Spinal cord (tissue), 10 donors: ENCODE measurements around the gene TBC1D10B. TPM values are rescaled to one million over a fixed set of nuclear protein-coding genes. Genes with fewer than 3 reads are reported as not detected.

Source experiments
- DNase-seq, 6 donors: peaks; one replicate each; pipeline versions ENCODE4 v3.0.0 to v3.0.0-alpha.2; 2013 to 2015; ENCODE audit warnings: low spot score in 6 of 6, low read depth in 4 of 6
- H3K27ac ChIP-seq: one replicate; pipeline ENCODE4 v1.5.1; 2013; ENCODE audit warnings: low read depth, low read length, control low read depth
- H3K27me3 ChIP-seq: one replicate; pipeline ENCODE4 v1.6.1; 2013; ENCODE audit warnings: low read length; ENCODE audit not compliant: control insufficient read depth, insufficient read depth
- H3K36me3 ChIP-seq: one replicate; pipeline ENCODE4 v1.6.1; 2013; ENCODE audit warnings: low read length; ENCODE audit not compliant: control insufficient read depth, insufficient read depth
- H3K4me1 ChIP-seq: one replicate; pipeline ENCODE4 v1.6.1; 2013; ENCODE audit warnings: low read length; ENCODE audit not compliant: control insufficient read depth, insufficient read depth
- H3K4me3 ChIP-seq: one replicate; pipeline ENCODE4 v1.5.1; 2013; ENCODE audit warnings: low read depth, low read length, control low read depth
- H3K9me3 ChIP-seq: one replicate; pipeline ENCODE4 v1.6.1; 2013; ENCODE audit warnings: low read length; ENCODE audit not compliant: control insufficient read depth, insufficient read depth
- WGBS: methylation state at CpG from one replicate; pipeline ENCODE4 v1.1.5; 2013; ENCODE audit warnings: missing lambda C conversion rate; ENCODE audit not compliant: insufficient coverage; 5-methylcytosine and 5-hydroxymethylcytosine counted together
- polyA plus RNA-seq, 2 donors: library from polyadenylated mRNA; unstranded; fragments of 120-200 nt; gene quantifications; one replicate each; pipeline ENCODE4 v1.2.1, GENCODE V29; 2013; ENCODE audit not compliant: insufficient read length in 2 of 2
- total RNA-seq, 2 donors: library from RNA; depleted of rRNA in 1 of 2; stranded (reverse); fragments of 120-200 nt in 1 of 2; fragments of >200 nt in 1 of 2; gene quantifications; one replicate each; pipeline versions ENCODE4 v1.2.3 to v1.2.4, GENCODE V29; 2013 to 2014
- donor health status: healthy.

Gene TBC1D10B
- total and polyA plus RNA-seq, 4 donors = 26.0 to 74.1 (median 48.7) TPM

GRCh38 chr16:30367349-30368009, 2.8 kb downstream of the TBC1D10B start:
- H3K36me3 ChIP-seq = peaks cover 38% of the 10 kb centered on the region
- H3K4me3 ChIP-seq = peak overlapping the region; percentile 68
- DNase-seq = no peak
- no peaks in the 10 kb centered on the region for H3K9me3 ChIP-seq
- H3K27ac ChIP-seq = no peak overlapping the region
- H3K27me3 ChIP-seq = no peaks in the 10 kb centered on the region
- 95% methylated on average over 7 of the region's 10 CpGs for WGBS
- peaks cover 53% of the 10 kb centered on the region for H3K4me1 ChIP-seq

GRCh38 chr16:30366511-30366910, 3.8 kb downstream of the TBC1D10B start:
- DNase-seq = no peak
- Histone ChIP-seq H3K27me3 (no peaks in the 10 kb centered on the region), H3K4me1 (peaks cover 46% of the 10 kb centered on the region), H3K4me3 (no peak overlapping the region), H3K27ac (no peak overlapping the region), H3K36me3 (peaks cover 46% of the 10 kb centered on the region), H3K9me3 (no peaks in the 10 kb centered on the region)
- 83% methylated on average over 1 of the region's 4 CpGs for WGBS

- no peak overlapping the region for H3K4me3 ChIP-seq
- H3K36me3 ChIP-seq = peaks cover 59% of the 10 kb centered on the region
- WGBS = 82% methylated on average over 5 of the region's 10 CpGs
- H3K27ac ChIP-seq = no peak overlapping the region
- H3K4me1 ChIP-seq = peaks cover 39% of the 10 kb centered on the region
- no peaks in the 10 kb centered on the region for H3K9me3 ChIP-seq
- no peak for DNase-seq
- no peaks in the 10 kb centered on the region for H3K27me3 ChIP-seq
Observed at GRCh38 chr16:30365200-30365599, 5.1 kb downstream of the TBC1D10B start.

GRCh38 chr16:30361180-30361579, 9.1 kb downstream of the TBC1D10B start:
- Histone ChIP-seq H3K36me3 (peaks cover 88% of the 10 kb centered on the region), H3K27ac (no peak overlapping the region), H3K27me3 (no peaks in the 10 kb centered on the region), H3K9me3 (no peaks in the 10 kb centered on the region), H3K4me3 (no peak overlapping the region), H3K4me1 (peaks cover 30% of the 10 kb centered on the region)
- DNase-seq = no peak
- WGBS = 97% methylated on average over 5 of the region's 7 CpGs

GRCh38 chr16:30359871-30360170, 10.5 kb downstream of the TBC1D10B start:
- peaks cover 27% of the 10 kb centered on the region for H3K4me1 ChIP-seq
- WGBS = 80% methylated on average over 6 of the region's 6 CpGs
- no peak for DNase-seq
- no peaks in the 10 kb centered on the region for H3K27me3 ChIP-seq
- no peak overlapping the region for H3K27ac ChIP-seq
- H3K4me3 ChIP-seq = no peak overlapping the region
- H3K9me3 ChIP-seq = no peaks in the 10 kb centered on the region
- peaks cover 81% of the 10 kb centered on the region for H3K36me3 ChIP-seq

- Histone ChIP-seq H3K27me3 (no peaks in the 10 kb centered on the region), H3K4me3 (no peak overlapping the region), H3K36me3 (peaks cover 77% of the 10 kb centered on the region), H3K27ac (no peak overlapping the region), H3K4me1 (peaks cover 31% of the 10 kb centered on the region), H3K9me3 (no peaks in the 10 kb centered on the region)
- WGBS = 87% methylated on average over 27 of the region's 28 CpGs
- DNase-seq = no peak
Observed at GRCh38 chr16:30358990-30359870, 11.1 kb downstream of the TBC1D10B start.

- H3K27ac ChIP-seq = no peak overlapping the region
- 91% methylated on average over 9 of the region's 9 CpGs for WGBS
- H3K27me3 ChIP-seq = no peaks in the 10 kb centered on the region
- no peaks in the 10 kb centered on the region for H3K9me3 ChIP-seq
- H3K4me3 ChIP-seq = no peak overlapping the region
- peaks cover 80% of the 10 kb centered on the region for H3K36me3 ChIP-seq
- no peak for DNase-seq
- peaks cover 37% of the 10 kb centered on the region for H3K4me1 ChIP-seq
Observed at GRCh38 chr16:30358577-30358936, 11.7 kb downstream of the TBC1D10B start.

GRCh38 chr16:30357715-30358576, 12.3 kb downstream of the TBC1D10B start:
- H3K4me3 ChIP-seq = no peak overlapping the region
- H3K36me3 ChIP-seq = peaks cover 81% of the 10 kb centered on the region
- H3K4me1 ChIP-seq = peaks cover 44% of the 10 kb centered on the region
- 90% methylated on average over 28 of the region's 37 CpGs for WGBS
- no peaks in the 10 kb centered on the region for H3K9me3 ChIP-seq
- no peak for DNase-seq
- no peaks in the 10 kb centered on the region for H3K27me3 ChIP-seq
- H3K27ac ChIP-seq = no peak overlapping the region

- Histone ChIP-seq H3K4me3 (no peak overlapping the region), H3K4me1 (peaks cover 51% of the 10 kb centered on the region), H3K9me3 (no peaks in the 10 kb centered on the region), H3K36me3 (peaks cover 83% of the 10 kb centered on the region), H3K27ac (no peak overlapping the region), H3K27me3 (no peaks in the 10 kb centered on the region)
- 74% methylated on average over 2 of the region's 5 CpGs for WGBS
- no peak for DNase-seq
Observed at GRCh38 chr16:30357085-30357714, 13.1 kb downstream of the TBC1D10B start.
